ENCODE results near the gene HEPACAM. TPM values are rescaled to one million over a fixed set of nuclear protein-coding genes. Genes with fewer than 3 reads are reported as not detected.

The HEPACAM gene
- total RNA-seq, 1 experiment from 2014 or later: not detected

GRCh38 chr11:124938970-124939369 is 3.1 kb upstream of the HEPACAM start:
- no peaks in the 10 kb centered on the region for H4K20me1 ChIP-seq (ENCODE audit: insufficient read depth, low read depth, low read length)
- H3K4me1 ChIP-seq (ENCODE audit: low read length): no peaks in the 10 kb centered on the region
- no peaks in the 10 kb centered on the region for H3K9me2 ChIP-seq (replicated peaks; ENCODE audit: insufficient read depth, low read length)
- H3K27me3 ChIP-seq (ENCODE audit: low read length): no peaks in the 10 kb centered on the region
- no peak overlapping the region for H3K9ac ChIP-seq (ENCODE audit: low read length)
- no peak overlapping the region for H3K27ac ChIP-seq (ENCODE audit: low read length)
- no peaks in the 10 kb centered on the region for H3K79me2 ChIP-seq (ENCODE audit: low read length)
- no peaks in the 10 kb centered on the region for H3K9me3 ChIP-seq (ENCODE audit: low read length)
- H3K36me3 ChIP-seq (ENCODE audit: insufficient read depth, low read length): no peaks in the 10 kb centered on the region
- H2AFZ ChIP-seq (ENCODE audit: low read length): no peak overlapping the region
- H3K4me3 ChIP-seq (ENCODE audit: low read length): no peak overlapping the region
- no peak overlapping the region for H3K4me2 ChIP-seq (ENCODE audit: low read depth, low read length, poor library complexity, severe bottlenecking)
- no peak for DNase-seq

GRCh38 chr11:124938206-124938765 is 2.4 kb upstream of the HEPACAM start:
- Histone ChIP-seq H3K9ac (ENCODE audit: low read length) (no peak overlapping the region), H3K4me1 (ENCODE audit: low read length) (no peaks in the 10 kb centered on the region), H3K4me3 (ENCODE audit: low read length) (no peak overlapping the region), H3K27me3 (ENCODE audit: low read length) (no peaks in the 10 kb centered on the region), H3K4me2 (ENCODE audit: low read depth, low read length, poor library complexity, severe bottlenecking) (no peak overlapping the region), H3K9me2 (replicated peaks; ENCODE audit: insufficient read depth, low read length) (no peaks in the 10 kb centered on the region), H3K9me3 (ENCODE audit: low read length) (no peaks in the 10 kb centered on the region), H3K27ac (ENCODE audit: low read length) (no peak overlapping the region), H3K36me3 (ENCODE audit: insufficient read depth, low read length) (no peaks in the 10 kb centered on the region), H3K79me2 (ENCODE audit: low read length) (no peaks in the 10 kb centered on the region), H2AFZ (ENCODE audit: low read length) (no peak overlapping the region), H4K20me1 (ENCODE audit: insufficient read depth, low read depth, low read length) (no peaks in the 10 kb centered on the region)
- no peak for DNase-seq

GRCh38 chr11:124937336-124937935 is 1.6 kb upstream of the HEPACAM start:
- H2AFZ ChIP-seq (ENCODE audit: low read length): no peak overlapping the region
- H3K79me2 ChIP-seq (ENCODE audit: low read length): no peaks in the 10 kb centered on the region
- no peak overlapping the region for H3K4me2 ChIP-seq (ENCODE audit: low read depth, low read length, poor library complexity, severe bottlenecking)
- no peak overlapping the region for H3K9ac ChIP-seq (ENCODE audit: low read length)
- DNase-seq: no peak
- H3K4me3 ChIP-seq (ENCODE audit: low read length): no peak overlapping the region
- no peaks in the 10 kb centered on the region for H3K36me3 ChIP-seq (ENCODE audit: insufficient read depth, low read length)
- H3K9me2 ChIP-seq (replicated peaks; ENCODE audit: insufficient read depth, low read length): no peaks in the 10 kb centered on the region
- no peak overlapping the region for H3K27ac ChIP-seq (ENCODE audit: low read length)
- no peaks in the 10 kb centered on the region for H3K27me3 ChIP-seq (ENCODE audit: low read length)
- H3K4me1 ChIP-seq (ENCODE audit: low read length): no peaks in the 10 kb centered on the region
- no peaks in the 10 kb centered on the region for H3K9me3 ChIP-seq (ENCODE audit: low read length)
- no peaks in the 10 kb centered on the region for H4K20me1 ChIP-seq (ENCODE audit: insufficient read depth, low read depth, low read length)

- no peak overlapping the region for H3K4me3 ChIP-seq (ENCODE audit: low read length)
- no peak for DNase-seq
- no peak overlapping the region for H2AFZ ChIP-seq (ENCODE audit: low read length)
- no peak overlapping the region for H3K9ac ChIP-seq (ENCODE audit: low read length)
- H3K4me2 ChIP-seq (ENCODE audit: low read depth, low read length, poor library complexity, severe bottlenecking): no peak overlapping the region
- no peaks in the 10 kb centered on the region for H4K20me1 ChIP-seq (ENCODE audit: insufficient read depth, low read depth, low read length)
- no peaks in the 10 kb centered on the region for H3K79me2 ChIP-seq (ENCODE audit: low read length)
- H3K36me3 ChIP-seq (ENCODE audit: insufficient read depth, low read length): no peaks in the 10 kb centered on the region
- no peaks in the 10 kb centered on the region for H3K9me3 ChIP-seq (ENCODE audit: low read length)
- H3K9me2 ChIP-seq (replicated peaks; ENCODE audit: insufficient read depth, low read length): no peaks in the 10 kb centered on the region
- no peak overlapping the region for H3K27ac ChIP-seq (ENCODE audit: low read length)
- H3K27me3 ChIP-seq (ENCODE audit: low read length): no peaks in the 10 kb centered on the region
- no peaks in the 10 kb centered on the region for H3K4me1 ChIP-seq (ENCODE audit: low read length)
Measured at GRCh38 chr11:124934862-124935547, 842 bp downstream of the HEPACAM start.

- H3K79me2 ChIP-seq (ENCODE audit: low read length): no peaks in the 10 kb centered on the region
- H3K27me3 ChIP-seq (ENCODE audit: low read length): no peaks in the 10 kb centered on the region
- no peak overlapping the region for H3K4me3 ChIP-seq (ENCODE audit: low read length)
- DNase-seq: no peak
- no peak overlapping the region for H3K9ac ChIP-seq (ENCODE audit: low read length)
- H3K27ac ChIP-seq (ENCODE audit: low read length): no peak overlapping the region
- H2AFZ ChIP-seq (ENCODE audit: low read length): no peak overlapping the region
- H3K4me2 ChIP-seq (ENCODE audit: low read depth, low read length, poor library complexity, severe bottlenecking): no peak overlapping the region
- H3K4me1 ChIP-seq (ENCODE audit: low read length): no peaks in the 10 kb centered on the region
- no peaks in the 10 kb centered on the region for H4K20me1 ChIP-seq (ENCODE audit: insufficient read depth, low read depth, low read length)
- H3K36me3 ChIP-seq (ENCODE audit: insufficient read depth, low read length): no peaks in the 10 kb centered on the region
- no peaks in the 10 kb centered on the region for H3K9me2 ChIP-seq (replicated peaks; ENCODE audit: insufficient read depth, low read length)
- H3K9me3 ChIP-seq (ENCODE audit: low read length): no peaks in the 10 kb centered on the region
Measured at GRCh38 chr11:124930799-124931198, 5.0 kb downstream of the HEPACAM start.

- no peak overlapping the region for H3K4me2 ChIP-seq (ENCODE audit: low read depth, low read length, poor library complexity, severe bottlenecking)
- H3K79me2 ChIP-seq (ENCODE audit: low read length): no peaks in the 10 kb centered on the region
- no peak overlapping the region for H2AFZ ChIP-seq (ENCODE audit: low read length)
Measured at GRCh38 chr11:124928942-124929665, 6.7 kb downstream of the HEPACAM start.

GRCh38 chr11:124923296-124923695 is 12.6 kb downstream of the HEPACAM start:
- H3K27me3 ChIP-seq (ENCODE audit: low read length): no peaks in the 10 kb centered on the region
- no peaks in the 10 kb centered on the region for H3K36me3 ChIP-seq (ENCODE audit: insufficient read depth, low read length)
- DNase-seq: no peak
- H3K9me2 ChIP-seq (replicated peaks; ENCODE audit: insufficient read depth, low read length): no peaks in the 10 kb centered on the region
- no peaks in the 10 kb centered on the region for H4K20me1 ChIP-seq (ENCODE audit: insufficient read depth, low read depth, low read length)
- H3K9ac ChIP-seq (ENCODE audit: low read length): no peak overlapping the region
- no peak overlapping the region for H3K4me3 ChIP-seq (ENCODE audit: low read length)
- no peak overlapping the region for H3K4me2 ChIP-seq (ENCODE audit: low read depth, low read length, poor library complexity, severe bottlenecking)
- H3K79me2 ChIP-seq (ENCODE audit: low read length): no peaks in the 10 kb centered on the region
- H3K4me1 ChIP-seq (ENCODE audit: low read length): no peaks in the 10 kb centered on the region
- no peak overlapping the region for H3K27ac ChIP-seq (ENCODE audit: low read length)
- no peak overlapping the region for H2AFZ ChIP-seq (ENCODE audit: low read length)
- H3K9me3 ChIP-seq (ENCODE audit: low read length): no peaks in the 10 kb centered on the region

More at GRCh38 chr11:124928942-124929665, 6.7 kb downstream of the HEPACAM start:
- no peak overlapping the region for H3K9ac ChIP-seq (ENCODE audit: low read length)
- H3K36me3 ChIP-seq (ENCODE audit: insufficient read depth, low read length): no peaks in the 10 kb centered on the region
- DNase-seq: no peak
- no peak overlapping the region for H3K27ac ChIP-seq (ENCODE audit: low read length)
- no peaks in the 10 kb centered on the region for H3K27me3 ChIP-seq (ENCODE audit: low read length)
- H3K9me2 ChIP-seq (replicated peaks; ENCODE audit: insufficient read depth, low read length): no peaks in the 10 kb centered on the region
- no peaks in the 10 kb centered on the region for H3K9me3 ChIP-seq (ENCODE audit: low read length)
- no peak overlapping the region for H3K4me3 ChIP-seq (ENCODE audit: low read length)
- H4K20me1 ChIP-seq (ENCODE audit: insufficient read depth, low read depth, low read length): no peaks in the 10 kb centered on the region
- no peaks in the 10 kb centered on the region for H3K4me1 ChIP-seq (ENCODE audit: low read length)

- H3K9me2 ChIP-seq (replicated peaks; ENCODE audit: insufficient read depth, low read length): no peaks in the 10 kb centered on the region
- no peaks in the 10 kb centered on the region for H3K79me2 ChIP-seq (ENCODE audit: low read length)
Measured at GRCh38 chr11:124922831-124923230, 13.0 kb downstream of the HEPACAM start.

More at GRCh38 chr11:124922831-124923230, 13.0 kb downstream of the HEPACAM start:
- no peak overlapping the region for H3K4me3 ChIP-seq (ENCODE audit: low read length)
- H2AFZ ChIP-seq (ENCODE audit: low read length): no peak overlapping the region
- no peak overlapping the region for H3K4me2 ChIP-seq (ENCODE audit: low read depth, low read length, poor library complexity, severe bottlenecking)
- H3K27ac ChIP-seq (ENCODE audit: low read length): no peak overlapping the region
- no peaks in the 10 kb centered on the region for H4K20me1 ChIP-seq (ENCODE audit: insufficient read depth, low read depth, low read length)
- H3K36me3 ChIP-seq (ENCODE audit: insufficient read depth, low read length): no peaks in the 10 kb centered on the region
- H3K4me1 ChIP-seq (ENCODE audit: low read length): no peaks in the 10 kb centered on the region
- H3K9me3 ChIP-seq (ENCODE audit: low read length): no peaks in the 10 kb centered on the region
- H3K9ac ChIP-seq (ENCODE audit: low read length): no peak overlapping the region
- no peak for DNase-seq
- no peaks in the 10 kb centered on the region for H3K27me3 ChIP-seq (ENCODE audit: low read length)
